ENCODE results near the gene SNRNP27. TPM values are rescaled to one million over a fixed set of nuclear protein-coding genes. Genes with fewer than 3 reads are reported as not detected.

SNRNP27 gene
- total and polyA plus RNA-seq, 2 of the 8 experiments (the other 6 are each of a cell fraction or from before 2014, with no cell fraction given) = 11.1 to 40.5 TPM

DNA sequence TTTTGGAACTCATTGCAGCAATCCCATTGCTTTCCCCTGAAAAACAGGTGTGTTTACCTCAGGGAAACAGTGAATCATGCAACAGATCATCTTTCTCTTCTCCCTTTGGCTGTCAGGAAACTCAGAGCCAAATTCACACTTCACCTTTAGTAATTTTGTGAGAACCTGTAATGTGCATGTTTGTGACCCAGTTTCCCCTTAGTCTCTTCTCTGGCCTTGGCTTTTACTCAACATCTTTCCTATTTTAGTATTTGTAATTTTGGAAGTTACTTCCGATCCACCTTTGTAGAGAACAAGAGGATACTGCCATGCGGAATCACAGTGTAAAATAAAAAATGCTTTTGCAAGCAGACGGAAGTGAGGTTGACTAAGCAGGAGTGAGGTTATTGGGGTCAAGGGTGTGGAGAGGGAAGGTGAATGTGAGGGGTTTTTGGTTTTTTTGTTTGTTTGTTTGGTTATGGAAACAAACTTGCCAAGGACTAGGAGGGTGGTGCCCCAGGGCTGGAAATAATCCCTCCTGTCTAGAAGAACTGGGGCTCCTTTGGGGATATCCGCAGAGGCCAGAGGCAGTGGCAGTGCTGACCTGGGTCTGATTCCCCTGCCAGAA lies 53.7 kb downstream of the SNRNP27 start:
- WGBS, 2 experiments (ENCODE audit: extremely low coverage in 1 of 2, insufficient coverage in 1 of 2, insufficient read length in 1 of 2, insufficient replicate concordance in 2 of 2, low coverage in 1 of 2, low lambda C conversion rate in 2 of 2, missing lambda C conversion rate in 1 of 2) = 96% methylated on average over 4 of the region's 4 CpGs; no CpG with 5 or more reads in 1 of the 2 experiments
- TF ChIP-seq BACH1 (IDR thresholded peaks at IDR 0.05; ENCODE audit: low read length) (no peak), RFX5 (IDR thresholded peaks at IDR 0.05; ENCODE audit: borderline replicate concordance, low read depth, low read length) (no peak), FOSL1 (IDR thresholded peaks at IDR 0.05; ENCODE audit: insufficient read depth, low read depth, low read length) (no peak), CBX5 (IDR thresholded peaks at IDR 0.05; ENCODE audit: low read depth, low read length) (no peak), NRF1 (IDR thresholded peaks at IDR 0.05; ENCODE audit: low read depth, low read length) (no peak), SUZ12 (IDR thresholded peaks at IDR 0.05; ENCODE audit: low read length) (no peak), TAF1 (IDR thresholded peaks at IDR 0.05; ENCODE audit: low read depth, low read length) (no peak)

More for the DNA sequence above, 53.7 kb downstream of the SNRNP27 start:
- Histone ChIP-seq H3K4me1 (replicated peaks in 1 of 4; ENCODE audit: control insufficient read depth in 3 of 4, insufficient read depth in 4 of 4, low read length in 3 of 4) (peaks cover 0 to 3% (median 0%) of the 10 kb centered on the region in 4 experiments; a peak in 1 of 7 replicates), H2AK5ac (ENCODE audit: low read depth, low read length) (no peak overlapping the region), H3K4me3 (ENCODE audit: extremely low read depth in 1 of 4, insufficient read depth in 2 of 4, low read depth in 3 of 4, low read length in 4 of 4) (no peak overlapping the region), H3K9me3 (ENCODE audit: insufficient read depth in 2 of 2, low read depth in 1 of 2, low read length in 1 of 2) (no peaks in the 10 kb centered on the region), H3K23me2 (ENCODE audit: low read depth, low read length) (no peaks in the 10 kb centered on the region), H3K14ac (ENCODE audit: insufficient read length) (no peak overlapping the region), H3K27ac (ENCODE audit: low read depth, low read length) (no peak overlapping the region), H3K36me3 (ENCODE audit: control insufficient read depth in 2 of 4, insufficient read depth in 4 of 4, low read length in 3 of 4) (no peaks in the 10 kb centered on the region), H2BK5ac (ENCODE audit: low read depth, low read length) (no peak overlapping the region), H3K4ac (replicated peaks; ENCODE audit: insufficient read length, low read depth, low read length) (no peak overlapping the region), H3K79me1 (ENCODE audit: low read depth, low read length) (no peaks in the 10 kb centered on the region), H2BK15ac (ENCODE audit: low read length) (no peak overlapping the region), H2BK120ac (replicated peaks; ENCODE audit: low read depth, low read length) (no peak overlapping the region), H3K79me2 (ENCODE audit: control insufficient read depth in 1 of 2, insufficient read depth in 2 of 2, low read length in 2 of 2) (no peaks in the 10 kb centered on the region), H2BK12ac (ENCODE audit: low read depth, low read length) (no peak overlapping the region), H3K18ac (ENCODE audit: extremely low read depth, low read length) (no peak overlapping the region), H4K8ac (ENCODE audit: extremely low read depth, insufficient read depth, low read length) (no peak overlapping the region), H2BK20ac (ENCODE audit: low read length) (no peak overlapping the region), H3K9ac (replicated peaks in 1 of 4; ENCODE audit: extremely low read depth in 1 of 4, low read depth in 3 of 4, low read length in 3 of 4) (no peak overlapping the region), H3K27me3 (replicated peaks in 1 of 4; ENCODE audit: control insufficient read depth in 3 of 4, extremely low read depth in 1 of 4, insufficient read depth in 3 of 4, low read length in 3 of 4) (no peaks in the 10 kb centered on the region; a peak in 1 of 7 replicates), H2AFZ (ENCODE audit: low read length) (no peak overlapping the region), H3K4me2 (ENCODE audit: insufficient read depth in 1 of 2, low read depth in 2 of 2, low read length in 2 of 2) (no peak overlapping the region), H4K91ac (replicated peaks; ENCODE audit: insufficient read length, low read length) (no peak overlapping the region), H3K23ac (ENCODE audit: insufficient read length) (no peak overlapping the region), H3K56ac (replicated peaks; ENCODE audit: insufficient read length, low read depth, low read length) (no peak overlapping the region), H4K5ac (ENCODE audit: insufficient read length, low read depth, low read length) (no peak overlapping the region), H4K20me1 (replicated peaks in 1 of 2; ENCODE audit: control insufficient read depth in 1 of 2, insufficient read depth in 2 of 2, low read length in 2 of 2) (no peaks in the 10 kb centered on the region)
- POLR2A ChIA-PET (ENCODE audit: partially characterized antibody) = interaction anchor here (1.0 kb wide), 1 partner anchor 34 kb away, joined by 5 read pairs; no protein-coding TSS in a partner anchor
- CTCF ChIA-PET (ENCODE audit: partially characterized antibody) = interaction anchor here (0.7 to 1.4 kb wide), 3 partner anchors 33 to 118 kb away, joined by 3 to 5 read pairs (median 3); partner anchors contain the start of gene MXD1
- DNase-seq (ENCODE audit: low read depth in 1 of 2, low spot score in 2 of 2) = no peak
- FAIRE-seq = no peak

All from H1 (cell line).